Germinal center (tissue), 1 donor: Measurements from ENCODE around the gene ATXN3L.

ENCODE experiments used
- DNase-seq: peaks from one replicate; pipeline ENCODE4 v3.0.0; 2012; ENCODE audit warnings: mixed read lengths, low spot score

The ATXN3L gene

GRCh38 chrX:13319953-13320352 is at the start of gene ATXN3L:
Gene ATXN3L (minus strand): TSS chrX:13320053. CDS start chrX:13319934, 119 bp downstream.
- no peak for DNase-seq

- DNase-seq: no peak
These were observed 49.6 kb upstream of the ATXN3L start for GRCh38 chrX:13369256-13370030.

- no peak for DNase-seq
These were observed 48.1 kb upstream of the ATXN3L start for GRCh38 chrX:13367950-13368349.

- DNase-seq: no peak
These were observed 46.8 kb upstream of the ATXN3L start for GRCh38 chrX:13366698-13367097.

- DNase-seq: no peak
These were observed 45.3 kb upstream of the ATXN3L start for GRCh38 chrX:13365161-13365560.

GRCh38 chrX:13364230-13364857 is 44.5 kb upstream of the ATXN3L start:
- DNase-seq: no peak

GRCh38 chrX:13360146-13360545 is 40.3 kb upstream of the ATXN3L start:
- DNase-seq: peak; percentile 4

- DNase-seq: no peak
These were observed 38.1 kb upstream of the ATXN3L start for GRCh38 chrX:13357925-13358324.

- no peak for DNase-seq
These were observed 26.8 kb upstream of the ATXN3L start for GRCh38 chrX:13346646-13347045.

- DNase-seq: no peak
These were observed 25.6 kb upstream of the ATXN3L start for GRCh38 chrX:13345438-13345837.

- peak; percentile 28 for DNase-seq
These were observed 25.2 kb upstream of the ATXN3L start for GRCh38 chrX:13345037-13345436.

- no peak for DNase-seq
These were observed 21.7 kb upstream of the ATXN3L start for GRCh38 chrX:13341491-13342101.

- DNase-seq: no peak
These were observed 20.4 kb upstream of the ATXN3L start for GRCh38 chrX:13340182-13340791.

- DNase-seq: no peak
These were observed 19.8 kb upstream of the ATXN3L start for GRCh38 chrX:13339607-13340006.

GRCh38 chrX:13338996-13339515 is 19.2 kb upstream of the ATXN3L start:
- no peak for DNase-seq

- no peak for DNase-seq
These were observed 14.6 kb upstream of the ATXN3L start for GRCh38 chrX:13334491-13334890.

- DNase-seq: no peak
These were observed 10.6 kb upstream of the ATXN3L start for GRCh38 chrX:13330446-13330845.

GRCh38 chrX:13327666-13328065 is 7.8 kb upstream of the ATXN3L start:
- DNase-seq: no peak

- no peak for DNase-seq
These were observed 3.4 kb upstream of the ATXN3L start for GRCh38 chrX:13323241-13323640.

- DNase-seq: no peak
These were observed 2.5 kb downstream of the ATXN3L start for GRCh38 chrX:13317366-13317765.

GRCh38 chrX:13311560-13311959 is 8.3 kb downstream of the ATXN3L start:
- DNase-seq: no peak

GRCh38 chrX:13309631-13310030 is 10.2 kb downstream of the ATXN3L start:
- DNase-seq: no peak

GRCh38 chrX:13307041-13307440 is 12.8 kb downstream of the ATXN3L start:
- DNase-seq: no peak
